SH-SY5Y (cell line): ENCODE results near the gene BAIAP3.

ENCODE experiments used
- GATA2 ChIP-seq: IDR thresholded peaks from 2 replicates; pipeline ENCODE4 v1.6.1; 2011; ENCODE audit warnings: mild to moderate bottlenecking, low read depth, low read length
- GATA3 ChIP-seq: IDR thresholded peaks from 2 replicates; pipeline ENCODE4 v1.6.1; 2011; ENCODE audit warnings: low read depth, mild to moderate bottlenecking, low read length, moderate library complexity

DNA sequence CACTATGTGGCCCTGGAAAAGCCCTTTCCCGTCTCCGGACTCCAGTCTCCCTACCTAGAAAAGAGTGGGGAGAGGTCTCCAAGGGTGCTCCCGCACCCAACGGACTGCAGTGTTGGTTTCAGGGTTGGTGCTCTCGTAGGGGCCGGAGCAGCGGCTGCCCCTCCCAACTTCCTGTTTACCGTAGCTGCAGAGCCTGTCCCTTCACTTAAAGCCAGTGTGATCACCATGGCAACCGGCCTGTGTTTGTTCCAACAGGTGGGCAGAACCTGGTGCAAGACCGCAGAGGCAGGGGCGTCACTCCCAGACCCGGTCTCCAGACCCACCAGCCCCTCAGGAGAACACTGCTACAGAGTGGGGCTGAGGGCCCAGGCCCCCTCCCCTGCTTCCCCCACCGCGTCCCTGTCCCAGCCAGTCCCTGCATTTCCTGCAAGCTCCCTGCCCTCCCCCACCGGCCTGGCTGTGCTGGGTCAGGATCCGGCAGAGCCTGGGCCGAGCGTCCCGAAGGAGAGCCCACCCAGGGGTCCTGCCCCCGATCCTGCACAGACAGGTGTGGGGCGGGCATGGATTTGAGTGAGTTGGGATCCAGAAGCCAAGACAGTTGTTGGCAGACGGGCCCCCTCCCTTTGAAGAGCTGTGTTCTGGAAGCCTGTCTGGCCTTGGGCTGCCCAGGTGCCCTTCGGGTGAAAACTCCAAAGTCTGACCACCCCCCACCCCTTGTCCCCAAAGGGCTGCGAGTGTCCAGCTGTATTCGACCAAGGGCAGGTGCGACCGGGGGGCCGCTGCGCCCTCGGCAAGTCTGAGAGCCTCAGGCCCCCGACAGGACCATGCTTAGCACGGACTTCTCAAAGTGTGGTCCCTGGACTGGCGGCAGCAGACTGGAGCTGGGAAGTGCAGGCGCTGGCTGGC lies 1.5 kb upstream of the BAIAP3 start:
- TF ChIP-seq GATA3 (no peak), GATA2 (no peak)
